Fibroblast of the aortic adventitia (primary cell): ENCODE measurements around the gene AGMAT. TPM values are rescaled to one million over a fixed set of nuclear protein-coding genes. Genes with fewer than 3 reads are reported as not detected.

Source experiments
- DNase-seq: peaks from one replicate; pipeline ENCODE4 v3.0.0-alpha.2; 2010; ENCODE audit warnings: low read depth
- H3K4me3 ChIP-seq: 2 replicates; pipeline ENCODE4 v1.5.1; 2011; ENCODE audit warnings: low read depth, mild to moderate bottlenecking, control low read depth, low read length, moderate library complexity
- total RNA-seq: library from RNA; depleted of rRNA; stranded (reverse); fragments of >200 nt; gene quantifications from 2 replicates; pipeline ENCODE4 v1.2.3, GENCODE V29; 2012; ENCODE audit warnings: low replicate concordance
- TF ChIP-seq, protein P1 (sequence below): IDR thresholded peaks from 2 replicates; pipeline ENCODE4 v1.5.1; 2011; ENCODE audit warnings: mild to moderate bottlenecking, low read length, control low read depth, inconsistent platforms; ENCODE audit not compliant: insufficient read depth

Gene AGMAT, protein sequence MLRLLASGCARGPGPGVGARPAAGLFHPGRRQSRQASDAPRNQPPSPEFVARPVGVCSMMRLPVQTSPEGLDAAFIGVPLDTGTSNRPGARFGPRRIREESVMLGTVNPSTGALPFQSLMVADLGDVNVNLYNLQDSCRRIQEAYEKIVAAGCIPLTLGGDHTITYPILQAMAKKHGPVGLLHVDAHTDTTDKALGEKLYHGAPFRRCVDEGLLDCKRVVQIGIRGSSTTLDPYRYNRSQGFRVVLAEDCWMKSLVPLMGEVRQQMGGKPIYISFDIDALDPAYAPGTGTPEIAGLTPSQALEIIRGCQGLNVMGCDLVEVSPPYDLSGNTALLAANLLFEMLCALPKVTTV
- total RNA-seq, result 0.16 and 1.4 TPM in 2 replicates

- DNase-seq, result no peak
- H3K4me3 ChIP-seq, result peak within 1 kb of the TSS; percentile 39
- TF ChIP-seq, protein P1, sequence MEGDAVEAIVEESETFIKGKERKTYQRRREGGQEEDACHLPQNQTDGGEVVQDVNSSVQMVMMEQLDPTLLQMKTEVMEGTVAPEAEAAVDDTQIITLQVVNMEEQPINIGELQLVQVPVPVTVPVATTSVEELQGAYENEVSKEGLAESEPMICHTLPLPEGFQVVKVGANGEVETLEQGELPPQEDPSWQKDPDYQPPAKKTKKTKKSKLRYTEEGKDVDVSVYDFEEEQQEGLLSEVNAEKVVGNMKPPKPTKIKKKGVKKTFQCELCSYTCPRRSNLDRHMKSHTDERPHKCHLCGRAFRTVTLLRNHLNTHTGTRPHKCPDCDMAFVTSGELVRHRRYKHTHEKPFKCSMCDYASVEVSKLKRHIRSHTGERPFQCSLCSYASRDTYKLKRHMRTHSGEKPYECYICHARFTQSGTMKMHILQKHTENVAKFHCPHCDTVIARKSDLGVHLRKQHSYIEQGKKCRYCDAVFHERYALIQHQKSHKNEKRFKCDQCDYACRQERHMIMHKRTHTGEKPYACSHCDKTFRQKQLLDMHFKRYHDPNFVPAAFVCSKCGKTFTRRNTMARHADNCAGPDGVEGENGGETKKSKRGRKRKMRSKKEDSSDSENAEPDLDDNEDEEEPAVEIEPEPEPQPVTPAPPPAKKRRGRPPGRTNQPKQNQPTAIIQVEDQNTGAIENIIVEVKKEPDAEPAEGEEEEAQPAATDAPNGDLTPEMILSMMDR, result peak; percentile 41
These were observed at the start of gene AGMAT for GRCh38 chr1:15584489-15585363. Gene AGMAT (minus strand): TSS chr1:15585051. CDS start chr1:15584967, 84 bp downstream.

DNA sequence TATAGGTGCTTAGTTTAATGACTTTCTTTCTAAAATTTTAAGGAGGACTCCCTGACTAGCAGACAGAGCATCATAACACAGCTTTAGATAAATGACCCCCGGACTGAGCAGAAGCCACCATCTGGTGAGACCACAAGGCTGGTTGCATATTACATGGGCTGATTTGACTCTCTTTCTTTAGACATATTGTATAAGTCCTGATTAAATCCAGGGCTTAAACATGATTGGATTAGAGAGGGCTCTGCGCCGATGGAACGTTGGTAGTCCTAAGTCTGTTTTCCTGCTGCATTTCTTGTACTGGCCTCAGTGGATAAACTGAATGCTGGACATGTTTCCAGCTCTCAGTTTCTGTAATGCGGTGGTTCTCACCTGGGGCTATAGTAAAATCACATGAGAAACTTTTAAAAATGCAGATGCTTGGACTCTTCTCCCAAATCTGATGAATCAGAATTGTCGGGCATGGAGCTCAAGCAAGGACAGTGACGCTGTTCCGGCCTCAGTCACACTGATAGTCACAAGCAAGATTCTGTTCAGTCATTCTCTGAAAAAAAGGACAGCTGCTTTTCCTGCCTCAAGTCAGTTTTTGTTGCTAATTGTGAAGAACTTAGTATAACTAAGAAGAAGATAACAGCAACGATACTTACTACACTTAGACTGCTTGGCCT lies 49.0 kb upstream of the AGMAT start:
- no peak for DNase-seq
- TF ChIP-seq, protein P1, result no peak
- no peak overlapping the region for H3K4me3 ChIP-seq

- TF ChIP-seq, protein P1, result no peak
- no peak for DNase-seq
- H3K4me3 ChIP-seq, result no peak overlapping the region
These were observed 43.2 kb upstream of the AGMAT start for GRCh38 chr1:15628003-15628402.

- no peak for DNase-seq
- TF ChIP-seq, protein P1, result no peak
- H3K4me3 ChIP-seq, result no peak overlapping the region
These were observed 42.6 kb upstream of the AGMAT start for GRCh38 chr1:15627343-15627988.

DNA sequence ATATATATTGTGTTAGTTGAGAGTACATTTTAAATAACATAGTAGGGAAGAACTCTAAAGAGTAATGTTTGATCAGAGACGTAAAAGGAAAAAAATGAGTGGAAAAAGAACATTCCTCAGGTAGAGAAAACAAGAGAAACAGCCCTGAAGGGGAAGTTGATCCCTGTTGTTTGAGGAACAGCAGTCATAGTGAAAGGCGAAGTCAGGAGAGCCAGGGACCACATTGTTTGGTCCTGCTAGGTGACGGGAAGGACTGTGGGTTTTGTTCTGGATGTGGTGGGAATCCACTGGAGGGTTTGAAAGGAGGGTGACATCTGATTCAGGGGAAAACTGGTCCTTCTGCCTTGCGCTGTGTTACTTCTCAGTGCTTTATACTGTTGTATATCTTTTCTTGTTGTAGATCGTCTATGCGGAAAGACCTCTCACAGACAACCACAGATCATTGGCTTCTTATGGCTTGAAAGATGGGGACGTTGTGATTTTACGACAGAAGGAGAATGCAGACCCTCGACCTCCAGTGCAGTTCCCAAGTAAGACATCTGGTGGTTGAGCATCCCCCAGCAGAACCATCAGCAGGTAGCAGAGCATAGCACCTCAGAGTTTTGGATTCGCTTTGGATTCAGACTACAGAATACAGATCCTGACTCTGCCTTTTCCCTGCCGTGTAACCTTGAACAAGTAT lies 41.6 kb upstream of the AGMAT start:
- no peak for DNase-seq
- TF ChIP-seq, protein P1, result no peak
- no peak overlapping the region for H3K4me3 ChIP-seq
